GM19035 (cell line): ENCODE measurements around the gene WRAP53.
"Not testable (repeated sequence)": the region's sequence is repeated elsewhere in the genome, so short reads cannot be mapped to it uniquely, and the experiment has no call there.

Source experiments
- ATAC-seq: cut with Tn5 transposase; IDR thresholded peaks from one replicate; pipeline ENCODE4 v1.9.1; 2021; ENCODE audit not compliant: unreplicated experiment

The WRAP53 gene

GRCh38 chr17:7687908-7688807 lies at the start of gene WRAP53:
Gene WRAP53, plus strand, starts transcription at chr17:7688477. Its CDS starts 172 bp downstream, at chr17:7688649.
- ATAC-seq = peak; percentile 61

DNA sequence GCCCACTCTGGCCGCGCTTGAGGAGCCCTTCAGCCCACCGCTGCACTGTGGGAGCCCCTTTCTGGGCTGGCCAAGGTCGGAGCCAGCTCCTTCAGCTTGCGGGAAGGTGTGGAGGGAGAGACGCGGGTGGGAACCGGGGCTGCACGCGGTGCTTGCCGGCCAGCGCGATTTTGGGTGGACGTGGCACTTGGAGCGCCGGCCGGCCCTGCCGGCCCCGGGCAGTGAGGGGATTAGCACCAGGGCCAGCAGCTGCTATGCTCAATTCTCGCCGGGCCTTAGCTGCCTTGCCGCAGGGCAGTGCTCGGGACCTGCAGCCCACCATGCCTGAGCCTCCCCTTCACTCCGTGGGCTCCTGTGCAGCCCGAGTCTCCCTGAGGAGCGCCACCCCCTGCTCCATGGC lies 47.5 kb upstream of the WRAP53 start:
- no peak for ATAC-seq

DNA sequence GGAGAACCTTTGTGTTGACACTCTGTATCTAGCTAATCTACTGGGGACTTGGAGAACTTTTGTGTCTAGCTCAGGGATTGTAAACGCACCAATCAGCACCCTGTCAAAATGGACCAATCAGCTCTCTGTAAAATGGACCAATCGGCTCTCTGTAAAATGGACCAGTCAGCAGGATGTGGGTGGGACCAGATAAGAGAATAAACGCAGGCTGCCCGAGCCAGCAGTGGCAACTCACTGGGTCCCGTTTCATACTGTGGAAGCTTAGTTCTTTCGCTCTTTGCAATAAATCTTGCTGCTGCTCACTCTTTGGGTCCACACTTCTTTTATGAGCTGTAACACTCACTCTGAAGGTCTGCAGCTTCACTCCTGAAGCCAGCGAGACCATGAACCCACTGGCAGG lies 46.6 kb upstream of the WRAP53 start:
- not testable (repeated sequence) for ATAC-seq

DNA sequence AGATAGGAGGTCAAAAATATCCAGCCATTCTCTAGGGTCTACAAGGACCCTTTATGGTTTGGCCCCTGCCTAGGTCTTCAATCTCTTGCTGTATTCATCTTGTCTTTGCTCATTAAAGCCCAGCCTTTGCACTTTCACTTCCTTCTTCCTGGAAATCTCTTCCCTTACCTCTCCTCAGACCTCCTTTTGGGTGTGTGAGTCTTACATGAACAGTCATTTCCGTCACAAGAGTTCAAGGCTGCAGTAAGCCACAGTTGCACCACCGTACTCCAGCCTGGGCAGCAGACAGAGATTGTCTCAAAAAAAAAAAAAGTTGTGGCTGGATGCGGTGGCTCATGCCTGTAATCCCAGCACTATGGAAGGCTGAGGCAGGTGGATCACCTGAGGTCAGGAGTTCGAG lies 43.5 kb upstream of the WRAP53 start:
- no peak for ATAC-seq

DNA sequence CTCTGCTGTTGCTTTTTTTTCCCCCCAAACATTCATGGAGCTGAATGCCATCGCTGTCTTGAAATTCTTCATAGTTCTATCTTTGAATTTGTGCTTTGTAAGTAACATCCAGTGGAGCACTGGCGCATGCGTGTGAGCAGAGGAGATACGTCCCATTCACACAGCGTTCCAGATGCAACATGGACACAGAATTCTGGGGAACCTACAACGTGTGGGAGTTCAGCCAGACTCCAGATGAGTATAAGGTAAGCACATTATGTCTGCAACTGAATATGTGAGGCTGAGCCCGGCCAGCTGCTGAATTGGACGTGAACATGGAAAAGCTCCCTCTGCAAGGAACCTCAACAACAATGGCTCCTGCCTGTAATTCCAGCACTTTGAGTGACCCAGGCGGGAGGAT lies 41.8 kb upstream of the WRAP53 start:
- no peak for ATAC-seq

- no peak for ATAC-seq
Observed at GRCh38 chr17:7647018-7647417, 41.3 kb upstream of the WRAP53 start.

DNA sequence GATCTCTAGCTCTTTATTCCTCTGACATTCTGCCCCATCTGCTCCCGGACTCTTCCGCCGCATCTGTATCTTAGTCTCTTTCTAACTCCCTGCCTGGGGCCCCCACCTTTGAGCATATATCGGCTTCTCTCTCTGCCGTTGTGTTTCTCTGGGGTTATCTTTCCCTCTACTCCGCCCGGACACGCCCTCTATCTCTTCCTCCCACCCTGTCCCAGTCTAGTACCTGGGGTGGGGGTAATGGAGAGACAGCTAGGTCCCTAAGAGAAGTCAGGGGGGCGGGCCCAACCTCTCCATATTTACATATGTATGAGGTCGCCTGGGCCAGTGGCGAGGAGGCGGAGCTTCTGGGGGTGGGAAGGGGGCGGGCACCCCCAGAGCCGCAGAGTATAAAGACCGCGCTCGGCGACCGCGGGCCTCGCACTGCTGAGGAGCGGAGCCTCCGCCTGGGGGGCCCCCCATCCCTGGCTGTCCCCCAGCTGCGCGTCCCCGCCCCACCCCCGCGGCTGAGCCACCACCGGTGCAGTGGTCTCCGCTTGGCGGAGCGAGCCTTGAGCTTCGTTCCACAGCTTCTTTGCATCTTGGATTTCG lies 37.7 kb upstream of the WRAP53 start, which contains the start of gene ATP1B2:
Gene ATP1B2 (plus strand): TSS at position 418 of the 588 bp plus-strand sequence. CDS start 593 bp downstream, outside the sequence.
- ATAC-seq = no peak

DNA sequence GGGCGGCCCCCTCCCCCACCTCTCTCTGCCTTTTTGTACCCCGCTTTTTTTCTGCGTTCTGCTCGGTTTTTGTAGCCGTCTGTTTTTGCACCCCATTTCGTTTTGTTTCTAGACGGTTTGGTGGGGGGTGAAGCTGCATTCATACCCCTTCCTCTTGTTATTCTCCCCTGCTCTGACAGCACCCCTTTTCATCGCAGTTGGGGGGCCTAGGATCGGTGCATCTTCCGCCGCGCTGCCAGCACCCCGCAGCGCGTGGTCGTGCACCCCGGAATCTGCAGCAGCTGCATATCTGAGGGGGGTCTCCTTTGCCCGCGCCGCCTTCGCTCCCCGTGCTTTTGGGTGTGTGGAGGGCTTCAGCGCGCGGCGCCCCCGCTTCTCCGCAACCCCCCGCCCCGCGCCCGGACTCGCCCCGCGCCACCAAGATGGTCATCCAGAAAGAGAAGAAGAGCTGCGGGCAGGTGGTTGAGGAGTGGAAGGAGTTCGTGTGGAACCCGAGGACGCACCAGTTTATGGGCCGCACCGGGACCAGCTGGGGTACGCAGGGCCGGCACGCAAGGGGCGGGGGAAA lies 37.1 kb upstream of the WRAP53 start:
- no peak for ATAC-seq

DNA sequence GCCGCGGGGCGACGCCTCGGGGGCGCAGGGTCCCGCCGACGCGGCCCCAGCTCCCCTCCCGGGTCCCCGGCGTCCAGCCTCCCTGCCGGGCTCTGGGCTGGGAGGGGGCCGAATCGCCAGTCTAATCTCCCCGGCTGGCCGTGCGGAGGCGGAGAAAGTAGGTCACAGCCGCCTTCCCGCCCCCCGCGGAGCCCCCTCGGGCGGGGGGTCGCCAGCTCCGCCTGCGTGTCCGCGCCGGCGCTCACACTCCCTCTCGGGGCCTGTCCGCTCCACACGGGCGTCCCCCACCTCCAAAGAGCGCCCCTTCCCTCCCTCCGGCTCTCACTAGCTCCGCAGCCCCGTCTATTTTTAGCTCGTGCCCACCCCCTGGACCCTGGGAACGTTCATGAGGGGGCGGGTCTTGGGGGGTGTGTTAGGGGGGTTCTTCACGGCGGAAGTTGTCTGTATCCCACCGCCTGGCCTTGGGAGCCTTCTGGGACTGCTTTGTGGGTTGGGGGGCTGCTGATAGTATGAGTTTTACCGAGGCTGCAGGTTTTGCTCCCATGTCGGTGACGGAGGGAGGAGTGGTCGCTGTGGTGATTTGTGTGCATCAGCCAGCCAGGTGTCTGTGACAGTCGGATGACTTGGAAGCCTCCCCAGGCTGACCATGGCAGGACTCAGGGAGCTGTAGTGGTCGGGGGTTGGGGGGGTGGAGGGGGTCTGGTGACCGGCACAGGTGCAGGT lies 36.5 kb upstream of the WRAP53 start:
- no peak for ATAC-seq

DNA sequence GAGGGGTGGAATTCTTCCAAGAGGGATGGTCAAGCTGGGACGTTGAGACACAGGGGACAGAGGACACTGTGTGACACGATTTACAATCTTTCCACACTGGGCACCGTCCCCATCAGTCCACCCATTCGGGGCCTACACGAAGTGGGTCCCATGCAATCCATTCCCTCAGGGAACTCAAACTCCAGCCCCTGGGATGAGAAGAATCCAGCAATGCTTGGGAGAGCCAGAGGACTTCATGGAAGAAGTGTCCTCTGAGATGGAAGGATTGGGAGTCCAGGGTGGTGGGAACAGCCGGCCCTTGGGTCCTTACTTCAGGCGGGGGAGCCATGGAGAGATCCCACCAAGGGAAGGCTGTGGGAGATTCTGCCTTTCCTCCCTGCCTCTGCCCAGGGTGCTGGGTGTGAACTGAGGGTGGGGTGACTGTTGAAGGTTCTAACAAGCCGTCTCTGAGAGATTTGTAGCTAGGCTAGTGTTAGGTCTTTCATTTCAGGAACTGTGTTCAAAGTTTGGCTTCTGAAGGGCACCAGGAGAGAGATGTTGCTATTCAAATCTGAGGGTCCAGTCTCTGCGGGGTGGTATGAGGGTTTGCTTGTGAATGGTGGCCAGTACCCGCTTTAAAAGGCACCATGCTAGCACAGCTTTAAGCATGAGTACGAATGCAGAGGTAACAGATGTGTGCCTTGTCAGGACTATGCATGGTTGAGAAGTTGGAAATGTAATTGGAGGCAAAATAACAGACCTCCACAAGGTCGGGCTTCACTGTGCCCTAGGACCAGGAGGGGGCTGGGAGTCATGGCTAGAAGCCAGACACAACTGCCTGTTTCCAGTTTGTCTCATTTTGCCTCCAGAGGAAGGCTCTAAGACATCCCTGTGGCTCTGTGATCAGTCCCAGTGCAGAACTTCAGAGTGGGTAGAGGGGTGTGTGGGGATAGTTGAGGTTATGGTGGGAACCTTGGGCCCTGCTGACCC lies 35.6 kb upstream of the WRAP53 start:
- ATAC-seq = no peak

GRCh38 chr17:7654832-7655540 lies 33.3 kb upstream of the WRAP53 start:
- ATAC-seq = no peak

DNA sequence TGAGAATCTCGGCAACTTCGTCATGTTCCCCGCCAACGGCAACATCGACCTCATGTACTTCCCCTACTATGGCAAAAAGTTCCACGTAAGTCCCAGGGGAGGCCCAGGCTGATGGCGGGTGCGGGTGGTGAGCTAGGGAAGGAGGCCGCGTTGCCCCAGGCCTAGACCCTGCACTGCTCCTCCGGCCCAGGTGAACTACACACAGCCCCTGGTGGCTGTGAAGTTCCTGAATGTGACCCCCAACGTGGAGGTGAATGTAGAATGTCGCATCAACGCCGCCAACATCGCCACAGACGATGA lies 32.8 kb upstream of the WRAP53 start:
- no peak for ATAC-seq

DNA sequence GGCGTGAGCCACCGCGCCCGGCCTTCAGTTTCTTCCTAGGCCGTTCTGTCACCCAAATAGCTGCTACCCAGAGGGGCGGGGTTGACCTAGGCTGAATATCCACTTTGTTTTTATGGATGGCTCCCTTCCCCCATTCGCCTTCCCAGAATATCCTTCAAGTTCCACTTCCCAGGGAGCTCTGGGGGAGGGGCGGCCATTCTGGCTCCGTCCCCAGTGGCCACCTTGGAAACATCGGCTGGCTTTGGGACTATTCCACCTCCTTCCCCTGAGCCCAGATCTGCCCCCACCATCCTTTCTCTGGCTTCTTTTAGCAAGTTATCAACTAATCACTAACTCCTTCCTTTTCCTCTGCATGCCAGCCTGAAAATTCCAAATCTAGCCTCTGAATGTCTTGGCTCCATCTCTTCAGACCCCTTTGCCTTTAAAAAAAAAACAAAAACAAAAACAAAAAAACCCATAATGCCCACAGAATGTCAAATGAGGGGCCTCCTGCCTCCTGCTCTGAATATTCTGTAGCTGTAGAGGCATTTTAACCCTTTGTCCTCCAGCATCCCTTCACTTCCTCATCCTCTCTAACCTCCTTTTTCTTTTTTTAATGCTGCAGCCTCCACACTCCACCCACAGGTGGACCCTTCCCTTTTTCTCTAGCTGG lies 31.2 kb upstream of the WRAP53 start:
- ATAC-seq = no peak

DNA sequence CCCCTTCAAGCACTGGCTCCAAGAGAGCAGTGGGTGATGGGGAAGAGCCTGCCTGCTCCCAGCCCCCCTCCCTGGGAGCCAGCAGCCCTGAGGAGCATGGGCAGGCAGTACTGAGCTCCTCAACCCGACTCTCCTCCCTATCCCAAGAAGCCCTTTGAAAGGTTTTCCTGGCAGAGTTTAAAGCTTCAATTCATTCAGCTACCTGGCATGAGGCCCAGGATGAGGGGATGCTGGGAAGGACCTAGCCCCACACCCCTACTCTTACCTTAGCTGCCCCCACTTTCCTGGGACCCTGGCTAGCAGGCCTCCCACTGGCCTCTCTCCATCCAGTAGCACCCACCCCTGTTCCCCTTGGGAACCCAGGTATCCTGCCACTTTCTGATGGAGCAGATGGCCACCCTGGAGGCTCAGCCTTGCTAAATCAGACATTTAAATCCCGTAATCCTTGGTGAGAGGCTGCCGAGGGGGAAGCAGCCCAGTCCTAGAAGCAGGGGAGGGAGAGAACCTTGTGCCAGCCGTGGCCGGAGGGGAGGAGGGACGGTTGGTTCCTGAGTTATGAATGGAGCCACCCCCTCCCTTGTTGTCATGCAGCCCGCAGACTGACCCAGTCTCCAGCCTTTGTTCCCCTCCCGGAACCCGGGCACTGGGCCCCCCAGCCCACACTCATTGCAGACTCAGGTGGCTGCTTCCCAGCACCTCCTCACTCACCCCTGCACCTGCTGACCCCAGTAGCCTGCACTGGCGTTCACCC lies 20.4 kb upstream of the WRAP53 start:
- no peak for ATAC-seq

GRCh38 chr17:7668482-7668881 lies 19.8 kb upstream of the WRAP53 start:
- ATAC-seq = no peak

DNA sequence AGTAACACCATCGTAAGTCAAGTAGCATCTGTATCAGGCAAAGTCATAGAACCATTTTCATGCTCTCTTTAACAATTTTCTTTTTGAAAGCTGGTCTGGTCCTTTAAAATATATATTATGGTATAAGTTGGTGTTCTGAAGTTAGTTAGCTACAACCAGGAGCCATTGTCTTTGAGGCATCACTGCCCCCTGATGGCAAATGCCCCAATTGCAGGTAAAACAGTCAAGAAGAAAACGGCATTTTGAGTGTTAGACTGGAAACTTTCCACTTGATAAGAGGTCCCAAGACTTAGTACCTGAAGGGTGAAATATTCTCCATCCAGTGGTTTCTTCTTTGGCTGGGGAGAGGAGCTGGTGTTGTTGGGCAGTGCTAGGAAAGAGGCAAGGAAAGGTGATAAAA lies 15.0 kb upstream of the WRAP53 start:
- no peak for ATAC-seq

- ATAC-seq = no peak
Observed at GRCh38 chr17:7674934-7675333, 13.3 kb upstream of the WRAP53 start.

GRCh38 chr17:7676533-7676932 lies 11.7 kb upstream of the WRAP53 start:
- ATAC-seq = no peak
